Esophagus muscularis mucosa (tissue), 3 donors: ENCODE data around the gene RERE.

ENCODE experiments used
- CTCF ChIP-seq, 3 experiments: fragments of 200-600 bp in 2 of 3; fragments of 450-650 bp in 1 of 3; sonication (generic) in 2 of 3; IDR thresholded peaks; one replicate each; pipeline ENCODE4 v1.5.1; 2017 to 2019; ENCODE audit warnings: antibody characterized with exemption in 3 of 3, mild to moderate bottlenecking in 2 of 3, moderate library complexity in 1 of 3
- POLR2A ChIP-seq: fragments of 450-650 bp; IDR thresholded peaks from one replicate; pipeline ENCODE4 v1.6.1; 2017; ENCODE audit warnings: antibody characterized with exemption, moderate library complexity, mild to moderate bottlenecking, low read depth

GRCh38 chr1:8434101-8434500 lies 383.3 kb downstream of the RERE start:
- TF ChIP-seq POLR2A = no peak
- TF ChIP-seq CTCF (IDR thresholded peaks at IDR 0.05) = no peak
